Stimulated activated CD8-positive, alpha-beta memory T cell treated with anti-CD3 and anti-CD28 coated beads, Interleukin-7, amount 100 ng/mL, for 24 hours (primary cell): ENCODE measurements around the gene CDK6.
A peak's percentile ranks its signal among the peaks of the same experiment; 100 is the strongest.

Source experiments
- DNase-seq: peaks from one replicate; pipeline ENCODE4 v3.0.0-alpha.2; 2020; ENCODE audit warnings: low read depth

CDK6 gene

GRCh38 chr7:92736870-92737269 is 99.5 kb downstream of the CDK6 start:
- DNase-seq: no peak

DNA sequence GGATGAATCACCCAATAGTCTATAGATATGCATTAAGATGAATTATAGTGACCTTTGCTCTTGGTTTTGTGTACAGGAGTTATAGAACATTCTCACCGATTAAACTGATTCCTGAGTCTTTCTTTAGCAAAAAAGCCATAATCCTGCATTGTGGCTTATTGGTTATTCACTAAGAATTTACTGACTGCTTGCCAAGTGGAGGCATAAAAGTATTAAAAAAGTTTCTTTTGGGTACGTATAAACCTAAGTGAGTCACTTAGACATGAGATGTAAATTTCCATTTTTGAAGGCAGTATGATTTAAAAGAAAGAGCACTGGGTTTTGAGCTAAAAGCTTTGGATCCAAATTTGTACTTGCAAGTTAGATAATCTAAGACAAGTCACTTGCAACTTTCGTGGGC is 100.7 kb downstream of the CDK6 start:
- DNase-seq: no peak

DNA sequence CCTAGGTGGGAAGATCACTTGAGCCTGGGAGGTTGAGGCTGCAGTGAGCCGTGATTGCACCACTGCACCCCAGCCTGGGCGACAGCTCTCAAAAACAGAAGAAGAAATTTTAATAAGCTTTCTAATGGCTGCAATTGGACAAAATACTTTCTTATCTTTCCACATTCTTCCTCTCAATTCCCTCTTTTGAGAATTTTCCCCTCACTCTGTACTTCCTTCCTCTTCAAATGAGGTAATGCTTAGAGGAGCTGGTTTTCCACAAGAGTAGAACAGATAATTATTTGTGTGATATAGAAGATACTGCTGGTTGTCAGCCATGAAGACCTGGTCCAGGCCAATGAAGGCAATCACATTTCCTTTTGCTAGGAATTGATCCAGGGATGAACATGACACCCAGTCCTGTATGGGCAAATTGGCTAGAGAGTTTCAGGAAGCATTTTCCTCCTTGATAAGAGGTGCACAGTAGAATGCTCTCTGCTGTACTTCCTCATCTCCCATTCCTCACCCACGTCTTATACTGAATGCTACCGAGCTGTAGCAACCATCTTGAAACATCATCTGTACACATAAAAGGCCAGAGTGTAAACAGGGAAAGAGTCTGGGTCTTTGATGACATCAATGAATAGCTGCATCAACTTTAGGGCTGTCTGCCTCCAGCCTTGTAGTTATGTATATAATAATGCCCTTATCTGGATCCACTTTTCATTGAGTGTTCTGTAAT is 103.9 kb downstream of the CDK6 start:
- DNase-seq: no peak

- no peak for DNase-seq
These were observed 104.9 kb downstream of the CDK6 start for GRCh38 chr7:92731335-92732063.

- no peak for DNase-seq
These were observed 105.6 kb downstream of the CDK6 start for GRCh38 chr7:92730808-92731207.

GRCh38 chr7:92729751-92730150 is 106.6 kb downstream of the CDK6 start:
- DNase-seq: no peak

DNA sequence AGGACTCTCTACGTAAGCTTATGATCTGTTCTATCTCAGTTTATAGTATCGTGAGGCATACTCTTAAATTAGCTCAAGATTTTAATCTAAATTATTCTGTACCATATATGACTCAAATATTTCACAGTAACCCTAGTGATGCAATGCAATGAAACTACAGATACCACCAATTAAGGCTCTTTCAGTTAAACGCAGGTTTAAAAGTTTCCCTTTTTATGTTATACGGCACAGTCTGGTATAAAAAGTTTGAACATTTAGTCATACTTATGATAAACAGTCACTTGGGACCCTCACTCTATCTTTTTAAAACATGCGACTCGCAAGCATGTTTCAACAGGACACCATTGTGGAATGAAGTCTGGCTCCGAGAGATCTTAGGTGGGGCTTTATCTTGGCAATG is 107.2 kb downstream of the CDK6 start:
- DNase-seq: no peak

DNA sequence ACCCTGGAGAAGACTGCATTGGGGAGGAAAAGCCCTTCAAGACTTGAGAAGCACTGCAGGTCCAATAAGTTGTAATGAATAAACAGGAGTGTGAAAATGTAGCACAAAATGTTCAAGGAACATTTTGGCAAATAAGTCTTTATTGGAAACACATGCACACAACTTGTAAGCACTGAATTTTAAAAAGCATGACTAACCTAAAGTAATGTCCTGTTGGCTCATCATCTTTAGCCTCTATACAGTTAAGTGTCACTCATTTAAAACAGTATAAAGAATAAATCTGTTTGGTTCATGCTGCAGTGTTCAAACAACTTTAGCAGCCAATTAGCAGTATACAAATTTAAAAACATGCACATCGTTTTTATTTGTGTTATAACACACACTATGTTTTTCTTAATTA is 108.6 kb downstream of the CDK6 start:
- no peak for DNase-seq

DNA sequence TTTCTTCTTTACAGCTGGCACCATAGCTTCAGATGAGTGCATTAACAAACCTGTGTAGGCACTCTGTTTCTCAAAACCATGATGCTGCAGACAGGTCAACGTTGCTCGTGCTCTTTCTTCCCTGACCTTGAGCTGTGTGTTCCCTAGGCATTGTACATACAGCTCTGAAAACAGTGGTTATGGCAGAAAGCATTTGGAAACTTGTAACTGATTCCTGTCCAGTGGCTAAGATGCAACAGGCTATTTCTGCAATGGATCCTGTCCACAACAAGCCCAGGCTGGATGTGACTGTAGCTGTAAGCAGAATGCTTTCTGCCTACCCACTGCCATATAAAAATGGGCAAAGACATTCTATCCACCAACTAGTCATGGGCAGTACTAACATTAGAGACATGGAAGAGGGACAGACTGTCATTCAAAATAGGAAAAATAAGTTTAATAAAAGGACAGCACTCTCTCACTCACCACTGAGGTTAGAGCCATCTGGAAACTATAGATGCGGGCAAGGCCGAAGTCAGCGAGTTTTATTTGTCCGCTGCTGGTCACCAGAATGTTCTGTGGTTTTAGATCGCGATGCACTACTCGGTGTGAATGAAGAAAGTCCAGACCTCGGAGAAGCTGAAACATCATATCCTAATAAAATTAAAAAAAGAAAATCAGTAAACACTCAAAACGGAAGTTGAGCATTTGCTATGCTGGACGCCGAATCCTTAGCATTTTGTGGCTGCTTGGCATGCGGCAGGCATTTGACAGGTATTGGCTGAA is 111.0 kb downstream of the CDK6 start:
- DNase-seq: no peak

DNA sequence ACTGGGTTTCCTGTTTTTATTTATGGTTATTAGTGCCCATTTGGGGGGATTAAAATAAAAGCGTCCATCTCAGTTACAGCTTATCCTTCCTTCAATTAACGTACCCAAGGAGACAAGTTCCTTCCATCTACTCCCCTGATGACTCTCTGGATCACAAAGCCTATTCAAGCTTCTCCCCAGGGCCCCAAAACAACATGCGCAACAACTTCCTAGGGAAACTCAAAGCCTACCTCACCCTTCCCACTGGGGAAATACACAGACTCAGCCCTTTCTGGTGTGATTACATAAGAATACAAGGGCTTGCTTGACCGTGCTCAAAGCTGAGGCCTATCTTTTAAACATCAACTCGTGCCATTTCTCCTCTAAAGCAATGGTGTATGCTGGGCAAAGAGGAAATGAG is 112.4 kb downstream of the CDK6 start:
- no peak for DNase-seq

DNA sequence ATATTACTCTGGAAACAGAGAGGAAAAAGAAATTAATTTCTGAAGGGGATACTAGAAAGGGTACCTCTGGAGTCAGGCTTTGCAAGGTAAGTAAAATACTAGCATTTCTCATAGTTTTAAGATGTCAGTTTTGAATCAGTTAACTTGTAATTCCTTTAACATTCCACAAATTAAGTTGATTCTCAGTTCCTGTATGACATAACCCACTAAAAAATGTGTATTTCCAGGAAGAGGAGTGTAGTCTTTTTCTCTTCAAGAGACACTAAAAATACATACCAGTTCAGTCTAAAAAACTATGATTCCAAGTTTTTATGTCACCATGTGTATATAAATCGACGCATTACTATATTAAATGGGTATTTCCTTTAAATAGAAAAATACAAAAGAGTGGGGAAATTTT is 113.2 kb downstream of the CDK6 start:
- no peak for DNase-seq

GRCh38 chr7:92722541-92722940 is 113.8 kb downstream of the CDK6 start:
- DNase-seq: no peak

DNA sequence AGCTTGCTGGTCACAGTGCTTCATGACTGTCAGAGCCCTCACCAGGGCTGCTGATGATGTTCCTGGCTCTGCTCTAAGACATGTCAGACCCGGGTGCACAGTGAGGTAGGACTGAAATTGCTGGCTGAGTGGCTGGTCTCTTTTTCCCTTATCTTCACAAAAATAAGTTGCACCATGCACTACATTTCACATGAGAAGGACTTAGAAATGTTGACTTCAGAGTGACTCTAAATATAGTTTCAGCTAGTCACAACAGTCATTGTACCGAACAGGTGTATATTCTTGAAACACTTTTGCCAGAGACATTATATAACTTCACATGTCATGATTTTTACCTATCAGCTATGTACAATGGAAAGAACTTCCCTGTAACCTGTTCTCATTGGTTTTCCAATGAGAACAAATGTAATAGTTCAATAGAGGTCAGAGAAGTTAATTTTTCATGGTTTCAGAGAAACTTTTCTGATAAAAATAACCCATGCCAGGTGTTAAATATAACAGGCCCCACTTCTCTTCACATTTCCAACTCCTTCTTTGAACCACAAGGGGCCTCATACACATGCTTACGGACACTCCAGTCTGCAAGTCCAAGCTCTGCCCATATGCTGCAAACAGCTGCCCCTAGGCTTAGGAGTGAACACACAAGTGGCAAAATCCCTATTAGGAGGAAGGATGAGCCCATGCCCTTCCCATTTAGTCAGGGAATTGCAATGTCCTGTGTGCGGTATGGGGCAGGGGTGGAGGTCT is 115.6 kb downstream of the CDK6 start:
- no peak for DNase-seq

- DNase-seq: peak; percentile 18
These were observed 118.2 kb downstream of the CDK6 start for GRCh38 chr7:92717993-92718716.

DNA sequence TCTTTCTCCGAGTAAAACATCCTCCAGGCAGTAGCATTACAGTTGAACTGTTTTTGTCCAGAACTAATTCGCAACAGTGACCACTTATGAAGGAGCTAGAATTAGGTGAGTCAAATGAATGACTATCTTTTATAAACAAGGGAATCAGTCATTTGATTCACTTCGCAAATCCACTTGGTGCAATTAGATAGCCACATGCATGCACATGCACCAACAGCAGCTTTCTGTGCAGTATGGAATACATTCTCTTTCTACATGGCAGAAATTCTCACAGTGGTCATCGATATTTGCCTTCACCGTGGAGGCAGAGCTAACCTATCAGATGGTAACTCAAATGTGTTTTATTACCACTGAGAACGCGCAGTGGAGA is 118.8 kb downstream of the CDK6 start:
- no peak for DNase-seq

DNA sequence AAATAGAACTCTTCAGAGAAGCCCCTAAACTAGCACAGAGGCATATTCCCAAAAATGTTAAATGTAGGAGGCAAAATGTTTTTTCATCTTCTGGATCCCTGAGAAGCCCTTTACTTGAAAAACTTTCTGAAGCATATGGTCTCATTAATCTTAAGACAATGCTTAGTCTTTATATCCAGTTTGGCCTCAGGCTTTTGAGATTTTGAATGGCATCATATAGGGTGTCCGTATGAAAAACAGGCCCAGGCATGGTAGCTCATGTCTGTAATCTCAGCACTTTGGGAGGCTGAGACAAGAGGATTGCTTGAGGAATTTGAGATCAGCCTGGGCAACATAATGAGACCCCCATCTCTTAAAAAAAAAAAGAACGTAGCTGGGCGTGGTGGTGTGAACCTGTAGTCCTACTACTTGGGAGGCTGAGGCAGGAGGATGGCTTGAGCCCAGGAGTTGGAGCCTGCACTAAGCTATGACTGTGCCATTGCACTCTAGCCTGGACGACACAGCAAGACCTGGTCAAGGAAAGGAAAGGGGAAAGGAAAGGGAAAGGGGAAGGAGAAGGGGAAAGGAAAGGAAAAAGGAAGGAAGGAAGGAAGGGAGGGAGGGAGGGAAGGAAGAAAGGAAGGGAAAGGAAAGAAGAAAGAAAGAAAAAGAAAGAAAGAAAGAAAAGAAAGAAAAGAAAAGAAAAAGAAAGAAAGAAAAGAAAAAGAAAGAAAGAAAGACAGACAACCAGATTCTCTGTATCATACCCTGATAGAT is 119.4 kb downstream of the CDK6 start:
- no peak for DNase-seq

- no peak for DNase-seq
These were observed 120.4 kb downstream of the CDK6 start for GRCh38 chr7:92715963-92716362.

DNA sequence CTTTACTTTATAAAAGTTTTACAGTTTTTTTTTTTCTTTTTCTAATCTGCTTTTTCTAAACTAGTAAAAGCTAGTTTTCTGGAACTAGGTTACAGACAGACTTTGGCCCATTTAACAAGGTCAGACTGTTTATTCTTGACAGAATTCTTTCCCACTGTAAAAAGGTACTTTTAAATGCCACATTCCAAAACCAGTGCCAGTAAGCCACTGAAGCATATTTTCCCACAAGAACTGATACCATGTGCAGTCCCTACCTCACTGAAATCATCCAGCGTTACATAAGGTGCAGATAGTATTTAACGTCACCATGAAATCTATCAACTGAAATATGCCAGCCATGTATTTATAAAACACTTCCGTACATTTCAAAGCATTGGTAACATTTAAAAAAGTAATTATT is 121.6 kb downstream of the CDK6 start:
- DNase-seq: no peak

DNA sequence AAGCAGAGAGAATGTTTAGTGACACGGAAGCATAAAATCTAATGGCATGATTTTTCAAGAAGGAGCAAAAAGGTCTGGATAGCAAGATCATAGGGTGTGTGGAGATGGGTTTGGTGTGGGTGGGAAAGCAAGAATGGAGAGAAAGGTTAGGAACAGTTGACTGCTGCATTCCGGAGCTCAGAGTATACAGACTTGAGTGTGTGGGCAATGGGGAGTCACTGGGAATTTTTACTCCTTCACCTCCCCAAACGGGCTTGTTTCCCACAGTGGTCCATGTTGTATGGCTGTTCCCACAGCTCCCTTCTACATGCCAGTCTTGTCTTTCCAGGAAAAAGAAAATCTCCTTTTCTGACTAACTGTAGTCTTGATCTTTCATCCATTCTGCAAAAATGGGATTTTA is 122.1 kb downstream of the CDK6 start:
- no peak for DNase-seq

DNA sequence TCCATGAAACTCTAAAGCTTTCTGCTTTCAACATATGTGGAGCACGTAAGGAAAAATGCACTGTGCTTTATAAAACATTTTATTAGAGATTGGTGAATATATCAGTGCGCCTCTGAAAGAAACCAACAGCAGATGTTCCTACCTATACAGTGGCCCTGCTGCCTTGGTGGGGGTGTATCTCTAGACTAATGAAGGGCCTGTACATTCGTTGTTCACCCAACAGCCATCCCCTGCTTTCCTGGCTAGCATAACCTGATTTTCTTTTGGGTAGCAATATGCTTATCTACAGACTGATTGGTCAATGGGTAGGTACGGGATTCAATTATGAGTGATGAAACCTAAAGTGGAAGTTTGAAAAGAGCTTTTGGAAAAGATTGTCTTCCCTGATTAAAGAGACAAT is 126.5 kb downstream of the CDK6 start:
- DNase-seq: no peak

DNA sequence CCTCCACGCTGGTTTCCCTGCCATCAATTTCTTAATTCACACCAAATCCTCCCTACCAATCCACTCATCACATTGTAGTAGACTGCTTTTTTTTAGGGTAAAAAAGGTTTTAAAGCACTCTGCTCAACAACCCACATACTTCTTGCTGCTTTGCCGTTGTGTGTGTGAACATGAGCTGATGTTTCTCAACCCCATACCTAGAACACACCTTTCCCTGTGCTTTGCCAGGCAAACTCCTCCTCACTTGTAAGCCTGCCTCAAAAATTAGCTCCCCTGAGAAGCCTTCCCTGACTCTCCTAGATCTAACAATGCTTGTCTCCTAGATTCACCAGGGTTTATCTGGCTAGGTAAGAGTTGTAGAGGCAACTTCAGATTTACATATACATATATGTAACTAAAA is 127.2 kb downstream of the CDK6 start:
- DNase-seq: no peak
